H1 (cell line): ENCODE measurements around the gene OGFRL1. TPM values are rescaled to one million over a fixed set of nuclear protein-coding genes. Genes with fewer than 3 reads are reported as not detected.

Experiments
- CTCF ChIA-PET: fragments of 300-600 bp; sonication (Branson Sonifier 250); formaldehyde crosslinking; loops from one replicate; lab custom pipeline; 2021; ENCODE audit not compliant: partially characterized antibody; lab: Charles Lee
- POLR2A ChIA-PET: fragments of 300-600 bp; sonication (Branson Sonifier 250); formaldehyde crosslinking; loops from one replicate; lab custom pipeline; 2021; ENCODE audit warnings: inconsistent platforms; ENCODE audit not compliant: partially characterized antibody; lab: Charles Lee
- DNase-seq, 2 experiments: peaks; one replicate each; pipeline versions ENCODE4 v3.0.0 to v3.0.0-alpha.2; 2010 to 2022; ENCODE audit warnings: low spot score in 2 of 2, low read depth in 1 of 2, mixed read lengths in 1 of 2
- FAIRE-seq: peaks from 2 replicates; lab custom pipeline; 2011; peaks lifted over from hg19 to GRCh38; lab: Jason Lieb, UNC
- H2AFZ ChIP-seq: 2 replicates; pipeline ENCODE4 v1.8.1; 2012; ENCODE audit warnings: low read length, inconsistent platforms
- H2AK5ac ChIP-seq: 2 replicates; pipeline ENCODE4 v1.6.1; 2013; ENCODE audit warnings: low read depth, low read length
- H2BK120ac ChIP-seq: replicated peaks from 2 replicates; pipeline ENCODE3; 2013; ENCODE audit warnings: low read depth, low read length, inconsistent platforms
- H2BK12ac ChIP-seq: 2 replicates; pipeline ENCODE4 v1.6.1; 2013; ENCODE audit warnings: low read depth, low read length
- H2BK15ac ChIP-seq: 2 replicates; pipeline ENCODE4 v1.6.1; 2013; ENCODE audit warnings: low read length
- H2BK20ac ChIP-seq: 2 replicates; pipeline ENCODE4 v1.6.1; 2013; ENCODE audit warnings: low read length
- H2BK5ac ChIP-seq: 2 replicates; pipeline ENCODE4 v1.6.1; 2013; ENCODE audit warnings: low read depth, low read length
- H3K14ac ChIP-seq: 2 replicates; pipeline ENCODE4 v1.6.1; 2013; ENCODE audit warnings: inconsistent platforms; ENCODE audit not compliant: insufficient read length
- H3K18ac ChIP-seq: 2 replicates; pipeline ENCODE4 v1.6.1; 2013; ENCODE audit warnings: low read length; ENCODE audit errors: extremely low read depth
- H3K23ac ChIP-seq: 2 replicates; pipeline ENCODE4 v1.6.1; 2013; ENCODE audit warnings: inconsistent platforms; ENCODE audit not compliant: insufficient read length
- H3K23me2 ChIP-seq: 2 replicates; pipeline ENCODE4 v1.6.1; 2013; ENCODE audit warnings: low read depth, low read length
- H3K27ac ChIP-seq: 2 replicates; pipeline ENCODE4 v1.6.1; 2011; ENCODE audit warnings: low read depth, low read length, inconsistent platforms
- H3K27me3 ChIP-seq, 4 experiments: replicated peaks in 1 of 4; 1 replicate in 1 of 4; 2 replicates in 3 of 4; pipeline versions ENCODE4 v1.6.1 to v1.8.1; 2011 to 2013; ENCODE audit warnings: low read length in 3 of 4, mild to moderate bottlenecking in 3 of 4, inconsistent platforms in 2 of 4, mixed read lengths in 2 of 4, moderate library complexity in 1 of 4; ENCODE audit not compliant: control insufficient read depth in 3 of 4, insufficient read depth in 3 of 4; ENCODE audit errors: extremely low read depth in 1 of 4
- H3K36me3 ChIP-seq, 4 experiments: 2 replicates each; pipeline versions ENCODE4 v1.6.1 to v1.8.1; 2011 to 2013; ENCODE audit warnings: mild to moderate bottlenecking in 4 of 4, low read length in 3 of 4, moderate library complexity in 2 of 4, control low read depth in 1 of 4, inconsistent platforms in 1 of 4; ENCODE audit not compliant: insufficient read depth in 4 of 4, control insufficient read depth in 2 of 4
- H3K4ac ChIP-seq: replicated peaks from 2 replicates; pipeline ENCODE3; 2013; ENCODE audit warnings: low read length, low read depth, mixed read lengths, inconsistent platforms; ENCODE audit not compliant: insufficient read length
- H3K4me1 ChIP-seq, 4 experiments: replicated peaks in 1 of 4; 1 replicate in 1 of 4; 2 replicates in 3 of 4; pipeline versions ENCODE4 v1.6.1 to v1.8.1; 2011 to 2013; ENCODE audit warnings: low read length in 3 of 4, inconsistent platforms in 2 of 4, mixed read lengths in 1 of 4; ENCODE audit not compliant: insufficient read depth in 4 of 4, control insufficient read depth in 3 of 4
- H3K4me2 ChIP-seq, 2 experiments: 2 replicates each; pipeline versions ENCODE4 v1.6.1 to v1.8.1; 2011 to 2013; ENCODE audit warnings: low read depth in 2 of 2, low read length in 2 of 2, control low read depth in 1 of 2, inconsistent platforms in 1 of 2, mild to moderate bottlenecking in 1 of 2; ENCODE audit not compliant: insufficient read depth in 1 of 2
- H3K4me3 ChIP-seq, 4 experiments: fragments of 200-600, 300-600 bp in 1 of 4; sonication (generic), shearing (Covaris generic), sonication (Bioruptor Twin) in 1 of 4; 2 replicates each; pipeline versions ENCODE4 v1.5.1 to v1.8.1; 2011 to 2016; ENCODE audit warnings: low read length in 4 of 4, low read depth in 3 of 4, control low read depth in 2 of 4, inconsistent platforms in 2 of 4, mild to moderate bottlenecking in 2 of 4, mixed read lengths in 1 of 4, moderate library complexity in 1 of 4; ENCODE audit not compliant: insufficient read depth in 2 of 4; ENCODE audit errors: extremely low read depth in 1 of 4
- H3K56ac ChIP-seq: replicated peaks from 2 replicates; pipeline ENCODE3; 2013; ENCODE audit warnings: low read depth, mild to moderate bottlenecking, mixed read lengths, low read length, inconsistent platforms; ENCODE audit not compliant: insufficient read length
- H3K79me1 ChIP-seq: 2 replicates; pipeline ENCODE4 v1.6.1; 2013; ENCODE audit warnings: low read depth, low read length, control low read depth
- H3K79me2 ChIP-seq, 2 experiments: 2 replicates each; pipeline versions ENCODE4 v1.6.1 to v1.8.1; 2012 to 2013; ENCODE audit warnings: low read length in 2 of 2, mild to moderate bottlenecking in 2 of 2, inconsistent platforms in 1 of 2; ENCODE audit not compliant: insufficient read depth in 2 of 2, control insufficient read depth in 1 of 2
- H3K9ac ChIP-seq, 4 experiments: replicated peaks in 1 of 4; 1 replicate in 1 of 4; 2 replicates in 3 of 4; pipeline versions ENCODE4 v1.6.1 to v1.8.1; 2011 to 2013; ENCODE audit warnings: low read depth in 3 of 4, low read length in 3 of 4, control low read depth in 2 of 4, mild to moderate bottlenecking in 2 of 4, moderate library complexity in 2 of 4, inconsistent platforms in 1 of 4; ENCODE audit errors: extremely low read depth in 1 of 4
- H3K9me3 ChIP-seq, 2 experiments: 2 replicates each; pipeline versions ENCODE4 v1.6.1 to v1.8.1; 2012 to 2013; ENCODE audit warnings: mild to moderate bottlenecking in 2 of 2, moderate library complexity in 2 of 2, control low read depth in 1 of 2, inconsistent platforms in 1 of 2, low read depth in 1 of 2, low read length in 1 of 2, mixed read lengths in 1 of 2; ENCODE audit not compliant: insufficient read depth in 2 of 2
- H4K20me1 ChIP-seq, 2 experiments: replicated peaks in 1 of 2; 2 replicates each; pipeline versions ENCODE3 to v1.8.1; 2011 to 2013; ENCODE audit warnings: inconsistent platforms in 2 of 2, low read length in 2 of 2, mild to moderate bottlenecking in 1 of 2; ENCODE audit not compliant: insufficient read depth in 2 of 2, control insufficient read depth in 1 of 2
- H4K5ac ChIP-seq: 2 replicates; pipeline ENCODE4 v1.6.1; 2013; ENCODE audit warnings: low read length, low read depth, mixed read lengths, inconsistent platforms; ENCODE audit not compliant: insufficient read length
- H4K8ac ChIP-seq: 2 replicates; pipeline ENCODE4 v1.8.0; 2013; ENCODE audit warnings: mild to moderate bottlenecking, moderate library complexity, low read length, inconsistent platforms; ENCODE audit not compliant: insufficient read depth; ENCODE audit errors: extremely low read depth
- H4K91ac ChIP-seq: replicated peaks from 2 replicates; pipeline ENCODE3; 2013; ENCODE audit warnings: low read length, mixed read lengths, inconsistent platforms; ENCODE audit not compliant: insufficient read length
- CHD1 ChIP-seq: IDR thresholded peaks from 2 replicates; pipeline ENCODE4 v1.6.1; 2012; ENCODE audit warnings: low read depth, low read length, improper control_type of control experiment
- CTCF ChIP-seq, 3 experiments: IDR thresholded peaks; 1 replicate in 2 of 3; 2 replicates in 1 of 3; pipeline versions ENCODE4 v1.5.1 to v1.6.1; 2011; ENCODE audit warnings: low read length in 3 of 3, mild to moderate bottlenecking in 3 of 3, inconsistent platforms in 2 of 3, low read depth in 1 of 3, moderate library complexity in 1 of 3; ENCODE audit not compliant: insufficient read depth in 1 of 3; ENCODE audit errors: control extremely low read depth in 1 of 3
- FOSL1 ChIP-seq: IDR thresholded peaks from 2 replicates; pipeline ENCODE4 v1.6.1; 2011; ENCODE audit warnings: mild to moderate bottlenecking, low read depth, low read length, moderate library complexity; ENCODE audit not compliant: insufficient read depth
- JUND ChIP-seq: IDR thresholded peaks from 2 replicates; pipeline ENCODE4 v1.6.1; 2011; ENCODE audit warnings: mild to moderate bottlenecking, improper control_type of control experiment, low read length
- MAFK ChIP-seq: IDR thresholded peaks from 2 replicates; pipeline ENCODE4 v1.6.1; 2012; ENCODE audit warnings: low read depth, mild to moderate bottlenecking, improper control_type of control experiment, low read length
- NRF1 ChIP-seq: IDR thresholded peaks from 2 replicates; pipeline ENCODE4 v1.6.1; 2011; ENCODE audit warnings: mild to moderate bottlenecking, low read depth, low read length, improper control_type of control experiment
- RAD21 ChIP-seq, 2 experiments: IDR thresholded peaks in 1 of 2; conservative IDR thresholded peaks in 1 of 2; 2 replicates each; pipeline ENCODE4 v1.6.1; 2011; ENCODE audit warnings: low read depth in 2 of 2, low read length in 2 of 2, improper control_type of control experiment in 1 of 2, inconsistent platforms in 1 of 2, mild to moderate bottlenecking in 1 of 2, moderate library complexity in 1 of 2
- RNF2 ChIP-seq: fragments of 200-900, 300-1000 bp; sonication (generic); IDR thresholded peaks from 2 replicates; pipeline ENCODE4 v1.7.1; 2016; ENCODE audit warnings: borderline replicate concordance, low read depth, mild to moderate bottlenecking, antibody characterized with exemption, low read length; ENCODE audit not compliant: poor library complexity, severe bottlenecking; ENCODE audit errors: missing control alignments
- SAP30 ChIP-seq: fragments of 300-600 bp; sonication (generic); IDR thresholded peaks from 2 replicates; pipeline ENCODE4 v1.7.1; 2012; ENCODE audit warnings: low read length, moderate library complexity, mild to moderate bottlenecking, inconsistent platforms; ENCODE audit not compliant: insufficient read depth, insufficient replicate concordance
- SP4 ChIP-seq: IDR thresholded peaks from 2 replicates; pipeline ENCODE4 v1.6.1; 2012; ENCODE audit warnings: low read length, inconsistent platforms
- TCF12 ChIP-seq: IDR thresholded peaks from 2 replicates; pipeline ENCODE4 v1.6.1; 2011; ENCODE audit warnings: low read depth, mild to moderate bottlenecking, low read length
- WGBS, 2 experiments: shearing (Covaris generic) in 1 of 2; methylation state at CpG; one replicate each; pipeline versions ENCODE4 v1.1.6 to v1.1.7; 2013 to 2015; ENCODE audit warnings: low lambda C conversion rate in 2 of 2, mixed read lengths in 2 of 2, inconsistent platforms in 1 of 2, low coverage in 1 of 2, missing lambda C conversion rate in 1 of 2; ENCODE audit not compliant: insufficient replicate concordance in 2 of 2, insufficient coverage in 1 of 2, insufficient read length in 1 of 2; ENCODE audit errors: extremely low coverage in 1 of 2, missing lambda C conversion rate in 1 of 2; 5-methylcytosine and 5-hydroxymethylcytosine counted together
- polyA plus RNA-seq, 7 experiments: library from polyadenylated mRNA; depleted of rRNA in 3 of 7; stranded (reverse) in 5 of 7; unstranded in 2 of 7; fragments of >200 nt in 5 of 7; fragments of 200-250 nt in 2 of 7; gene quantifications; 1 replicate in 5 of 7; 2 replicates in 1 of 7; 4 replicates in 1 of 7; pipeline versions ENCODE4 v1.2.1 to v1.2.3, GENCODE V29; 2011 to 2013; ENCODE audit warnings: missing spikeins in 2 of 7, mixed read lengths in 2 of 7
- total RNA-seq: library from RNA; stranded (reverse); fragmentation: NEBNext Ultra II Directional; extraction: Animal tissue kit (Norgen Biotek cat#: 25700); gene quantifications from 2 replicates; pipeline ENCODE4 v1.2.1, GENCODE V29; 2021

OGFRL1 gene
- total and polyA plus RNA-seq, 2 of the 8 experiments (the other 6 are each of a cell fraction or from before 2014, with no cell fraction given), result 1.1 to 9.0 TPM

- POLR2A ChIA-PET, result no interaction called here
- no peak for TF ChIP-seq SP4
- no peak for TF ChIP-seq JUND
- no peak for TF ChIP-seq RNF2
- no peak for TF ChIP-seq RAD21 (IDR thresholded peaks at IDR 0.05 in 1 of 2, conservative IDR thresholded peaks at IDR 0.05 in 1 of 2; ENCODE audit: low read depth in 2 of 2, low read length in 2 of 2)
- TF ChIP-seq FOSL1, result no peak
- no peak for TF ChIP-seq CTCF (IDR thresholded peaks at IDR 0.05; ENCODE audit: control extremely low read depth in 1 of 3, insufficient read depth in 1 of 3, low read depth in 1 of 3, low read length in 3 of 3)
- no peak for TF ChIP-seq MAFK
- TF ChIP-seq CHD1, result no peak
- no peak for TF ChIP-seq NRF1
- TF ChIP-seq SAP30, result no peak
- TF ChIP-seq TCF12, result no peak
Measured at GRCh38 chr6:71254323-71254722, 34.3 kb upstream of the OGFRL1 start.

More at GRCh38 chr6:71254323-71254722, 34.3 kb upstream of the OGFRL1 start:
- Histone ChIP-seq H3K4me1 (peaks cover 0 to 2% (median 0%) of the 10 kb centered on the region in 4 experiments; a peak in 1 of 7 replicates), H3K14ac (no peak overlapping the region), H4K20me1 (no peaks in the 10 kb centered on the region), H3K36me3 (no peaks in the 10 kb centered on the region), H2BK15ac (peak overlapping the region; percentile 53; the same call in 1 of the 2 replicates), H3K23ac (no peak overlapping the region), H3K27me3 (no peaks in the 10 kb centered on the region), H3K9me3 (no peaks in the 10 kb centered on the region), H3K79me1 (no peaks in the 10 kb centered on the region), H2BK20ac (no peak overlapping the region), H3K4me2 (no peak overlapping the region), H3K18ac (no peak overlapping the region), H3K4ac (no peak overlapping the region), H2BK5ac (no peak overlapping the region), H3K79me2 (no peaks in the 10 kb centered on the region), H4K8ac (no peak overlapping the region), H4K5ac (no peak overlapping the region), H3K27ac (no peak overlapping the region), H2BK12ac (no peak overlapping the region), H2AFZ (no peak overlapping the region), H3K56ac (no peak overlapping the region), H2BK120ac (no peak overlapping the region), H3K23me2 (no peaks in the 10 kb centered on the region), H3K9ac (no peak overlapping the region), H3K4me3 (no peak overlapping the region), H4K91ac (no peak overlapping the region), H2AK5ac (0 out of 2 replicates have a peak overlapping the region, but pooled peaks have one; percentile 8)
- WGBS, 2 experiments, result 85% methylated on average over 3 of the region's 3 CpGs; no CpG with 5 or more reads in 1 of the 2 experiments
- no peak for DNase-seq
- FAIRE-seq, result no peak
- CTCF ChIA-PET, result no interaction called here
